ENCODE data around the gene CDC42BPB.

DNA sequence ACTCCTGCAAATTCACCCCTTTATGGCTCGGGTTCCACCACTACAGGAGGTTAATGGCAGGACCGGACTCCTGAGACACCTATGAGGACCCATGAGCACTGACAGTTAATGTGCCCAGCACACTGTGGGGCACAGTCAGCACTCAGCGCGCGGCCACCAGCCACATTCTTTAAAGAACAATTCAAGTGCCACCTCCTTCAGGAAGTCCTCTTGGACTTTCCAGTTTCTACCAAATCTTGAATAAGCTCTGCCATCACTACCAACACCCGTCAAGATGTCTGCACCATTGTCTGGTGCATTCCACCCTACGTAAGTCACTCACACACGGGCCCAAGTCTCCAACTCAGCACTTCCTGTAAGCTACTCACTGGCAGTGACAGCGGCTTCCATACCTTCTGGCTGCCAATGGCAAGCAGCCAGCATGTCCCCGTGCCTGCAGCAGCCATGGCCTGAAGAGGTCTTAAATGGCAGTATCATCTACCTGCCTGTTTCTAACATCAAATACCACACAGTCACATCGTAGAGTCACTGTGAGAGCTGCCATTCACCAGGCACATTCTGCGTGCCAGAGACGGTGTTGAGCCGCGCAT, 48.5 kb downstream of the CDC42BPB start:
- TF ChIP-seq, protein P1, sequence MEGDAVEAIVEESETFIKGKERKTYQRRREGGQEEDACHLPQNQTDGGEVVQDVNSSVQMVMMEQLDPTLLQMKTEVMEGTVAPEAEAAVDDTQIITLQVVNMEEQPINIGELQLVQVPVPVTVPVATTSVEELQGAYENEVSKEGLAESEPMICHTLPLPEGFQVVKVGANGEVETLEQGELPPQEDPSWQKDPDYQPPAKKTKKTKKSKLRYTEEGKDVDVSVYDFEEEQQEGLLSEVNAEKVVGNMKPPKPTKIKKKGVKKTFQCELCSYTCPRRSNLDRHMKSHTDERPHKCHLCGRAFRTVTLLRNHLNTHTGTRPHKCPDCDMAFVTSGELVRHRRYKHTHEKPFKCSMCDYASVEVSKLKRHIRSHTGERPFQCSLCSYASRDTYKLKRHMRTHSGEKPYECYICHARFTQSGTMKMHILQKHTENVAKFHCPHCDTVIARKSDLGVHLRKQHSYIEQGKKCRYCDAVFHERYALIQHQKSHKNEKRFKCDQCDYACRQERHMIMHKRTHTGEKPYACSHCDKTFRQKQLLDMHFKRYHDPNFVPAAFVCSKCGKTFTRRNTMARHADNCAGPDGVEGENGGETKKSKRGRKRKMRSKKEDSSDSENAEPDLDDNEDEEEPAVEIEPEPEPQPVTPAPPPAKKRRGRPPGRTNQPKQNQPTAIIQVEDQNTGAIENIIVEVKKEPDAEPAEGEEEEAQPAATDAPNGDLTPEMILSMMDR (IDR thresholded peaks at IDR 0.05; ENCODE audit: insufficient read depth, low read length, poor library complexity, severe bottlenecking), result no peak
- no peak for TF ChIP-seq EZH2phosphoT487 (conservative IDR thresholded peaks at IDR 0.05; ENCODE audit: low read length)

All from SU-DHL-6 (cell line).